H1 (cell line): ENCODE results near the gene COL19A1. TPM values are rescaled to one million over a fixed set of nuclear protein-coding genes. Genes with fewer than 3 reads are reported as not detected.

Experiments
- CTCF ChIA-PET: fragments of 300-600 bp; sonication (Branson Sonifier 250); formaldehyde crosslinking; loops from one replicate; lab custom pipeline; 2021; ENCODE audit not compliant: partially characterized antibody; lab: Charles Lee
- POLR2A ChIA-PET: fragments of 300-600 bp; sonication (Branson Sonifier 250); formaldehyde crosslinking; loops from one replicate; lab custom pipeline; 2021; ENCODE audit warnings: inconsistent platforms; ENCODE audit not compliant: partially characterized antibody; lab: Charles Lee
- DNase-seq, 2 experiments: peaks; one replicate each; pipeline versions ENCODE4 v3.0.0 to v3.0.0-alpha.2; 2010 to 2022; ENCODE audit warnings: low spot score in 2 of 2, low read depth in 1 of 2, mixed read lengths in 1 of 2
- FAIRE-seq: peaks from 2 replicates; lab custom pipeline; 2011; peaks lifted over from hg19 to GRCh38; lab: Jason Lieb, UNC
- H2AFZ ChIP-seq: 2 replicates; pipeline ENCODE4 v1.8.1; 2012; ENCODE audit warnings: low read length, inconsistent platforms
- H2AK5ac ChIP-seq: 2 replicates; pipeline ENCODE4 v1.6.1; 2013; ENCODE audit warnings: low read depth, low read length
- H2BK120ac ChIP-seq: replicated peaks from 2 replicates; pipeline ENCODE3; 2013; ENCODE audit warnings: low read depth, low read length, inconsistent platforms
- H2BK12ac ChIP-seq: 2 replicates; pipeline ENCODE4 v1.6.1; 2013; ENCODE audit warnings: low read depth, low read length
- H2BK15ac ChIP-seq: 2 replicates; pipeline ENCODE4 v1.6.1; 2013; ENCODE audit warnings: low read length
- H2BK20ac ChIP-seq: 2 replicates; pipeline ENCODE4 v1.6.1; 2013; ENCODE audit warnings: low read length
- H2BK5ac ChIP-seq: 2 replicates; pipeline ENCODE4 v1.6.1; 2013; ENCODE audit warnings: low read depth, low read length
- H3K14ac ChIP-seq: 2 replicates; pipeline ENCODE4 v1.6.1; 2013; ENCODE audit warnings: inconsistent platforms; ENCODE audit not compliant: insufficient read length
- H3K18ac ChIP-seq: 2 replicates; pipeline ENCODE4 v1.6.1; 2013; ENCODE audit warnings: low read length; ENCODE audit errors: extremely low read depth
- H3K23ac ChIP-seq: 2 replicates; pipeline ENCODE4 v1.6.1; 2013; ENCODE audit warnings: inconsistent platforms; ENCODE audit not compliant: insufficient read length
- H3K23me2 ChIP-seq: 2 replicates; pipeline ENCODE4 v1.6.1; 2013; ENCODE audit warnings: low read depth, low read length
- H3K27ac ChIP-seq: 2 replicates; pipeline ENCODE4 v1.6.1; 2011; ENCODE audit warnings: low read depth, low read length, inconsistent platforms
- H3K27me3 ChIP-seq, 4 experiments: replicated peaks in 1 of 4; 1 replicate in 1 of 4; 2 replicates in 3 of 4; pipeline versions ENCODE4 v1.6.1 to v1.8.1; 2011 to 2013; ENCODE audit warnings: low read length in 3 of 4, mild to moderate bottlenecking in 3 of 4, inconsistent platforms in 2 of 4, mixed read lengths in 2 of 4, moderate library complexity in 1 of 4; ENCODE audit not compliant: control insufficient read depth in 3 of 4, insufficient read depth in 3 of 4; ENCODE audit errors: extremely low read depth in 1 of 4
- H3K36me3 ChIP-seq, 4 experiments: 2 replicates each; pipeline versions ENCODE4 v1.6.1 to v1.8.1; 2011 to 2013; ENCODE audit warnings: mild to moderate bottlenecking in 4 of 4, low read length in 3 of 4, moderate library complexity in 2 of 4, control low read depth in 1 of 4, inconsistent platforms in 1 of 4; ENCODE audit not compliant: insufficient read depth in 4 of 4, control insufficient read depth in 2 of 4
- H3K4ac ChIP-seq: replicated peaks from 2 replicates; pipeline ENCODE3; 2013; ENCODE audit warnings: low read length, low read depth, mixed read lengths, inconsistent platforms; ENCODE audit not compliant: insufficient read length
- H3K4me1 ChIP-seq, 4 experiments: replicated peaks in 1 of 4; 1 replicate in 1 of 4; 2 replicates in 3 of 4; pipeline versions ENCODE4 v1.6.1 to v1.8.1; 2011 to 2013; ENCODE audit warnings: low read length in 3 of 4, inconsistent platforms in 2 of 4, mixed read lengths in 1 of 4; ENCODE audit not compliant: insufficient read depth in 4 of 4, control insufficient read depth in 3 of 4
- H3K4me2 ChIP-seq, 2 experiments: 2 replicates each; pipeline versions ENCODE4 v1.6.1 to v1.8.1; 2011 to 2013; ENCODE audit warnings: low read depth in 2 of 2, low read length in 2 of 2, control low read depth in 1 of 2, inconsistent platforms in 1 of 2, mild to moderate bottlenecking in 1 of 2; ENCODE audit not compliant: insufficient read depth in 1 of 2
- H3K4me3 ChIP-seq, 4 experiments: fragments of 200-600, 300-600 bp in 1 of 4; sonication (generic), shearing (Covaris generic), sonication (Bioruptor Twin) in 1 of 4; 2 replicates each; pipeline versions ENCODE4 v1.5.1 to v1.8.1; 2011 to 2016; ENCODE audit warnings: low read length in 4 of 4, low read depth in 3 of 4, control low read depth in 2 of 4, inconsistent platforms in 2 of 4, mild to moderate bottlenecking in 2 of 4, mixed read lengths in 1 of 4, moderate library complexity in 1 of 4; ENCODE audit not compliant: insufficient read depth in 2 of 4; ENCODE audit errors: extremely low read depth in 1 of 4
- H3K56ac ChIP-seq: replicated peaks from 2 replicates; pipeline ENCODE3; 2013; ENCODE audit warnings: low read depth, mild to moderate bottlenecking, mixed read lengths, low read length, inconsistent platforms; ENCODE audit not compliant: insufficient read length
- H3K79me1 ChIP-seq: 2 replicates; pipeline ENCODE4 v1.6.1; 2013; ENCODE audit warnings: low read depth, low read length, control low read depth
- H3K79me2 ChIP-seq, 2 experiments: 2 replicates each; pipeline versions ENCODE4 v1.6.1 to v1.8.1; 2012 to 2013; ENCODE audit warnings: low read length in 2 of 2, mild to moderate bottlenecking in 2 of 2, inconsistent platforms in 1 of 2; ENCODE audit not compliant: insufficient read depth in 2 of 2, control insufficient read depth in 1 of 2
- H3K9ac ChIP-seq, 4 experiments: replicated peaks in 1 of 4; 1 replicate in 1 of 4; 2 replicates in 3 of 4; pipeline versions ENCODE4 v1.6.1 to v1.8.1; 2011 to 2013; ENCODE audit warnings: low read depth in 3 of 4, low read length in 3 of 4, control low read depth in 2 of 4, mild to moderate bottlenecking in 2 of 4, moderate library complexity in 2 of 4, inconsistent platforms in 1 of 4; ENCODE audit errors: extremely low read depth in 1 of 4
- H3K9me3 ChIP-seq, 2 experiments: 2 replicates each; pipeline versions ENCODE4 v1.6.1 to v1.8.1; 2012 to 2013; ENCODE audit warnings: mild to moderate bottlenecking in 2 of 2, moderate library complexity in 2 of 2, control low read depth in 1 of 2, inconsistent platforms in 1 of 2, low read depth in 1 of 2, low read length in 1 of 2, mixed read lengths in 1 of 2; ENCODE audit not compliant: insufficient read depth in 2 of 2
- H4K20me1 ChIP-seq, 2 experiments: replicated peaks in 1 of 2; 2 replicates each; pipeline versions ENCODE3 to v1.8.1; 2011 to 2013; ENCODE audit warnings: inconsistent platforms in 2 of 2, low read length in 2 of 2, mild to moderate bottlenecking in 1 of 2; ENCODE audit not compliant: insufficient read depth in 2 of 2, control insufficient read depth in 1 of 2
- H4K5ac ChIP-seq: 2 replicates; pipeline ENCODE4 v1.6.1; 2013; ENCODE audit warnings: low read length, low read depth, mixed read lengths, inconsistent platforms; ENCODE audit not compliant: insufficient read length
- H4K8ac ChIP-seq: 2 replicates; pipeline ENCODE4 v1.8.0; 2013; ENCODE audit warnings: mild to moderate bottlenecking, moderate library complexity, low read length, inconsistent platforms; ENCODE audit not compliant: insufficient read depth; ENCODE audit errors: extremely low read depth
- H4K91ac ChIP-seq: replicated peaks from 2 replicates; pipeline ENCODE3; 2013; ENCODE audit warnings: low read length, mixed read lengths, inconsistent platforms; ENCODE audit not compliant: insufficient read length
- BRCA1 ChIP-seq: IDR thresholded peaks from 2 replicates; pipeline ENCODE4 v1.6.1; 2012; ENCODE audit warnings: low read depth, low read length, improper control_type of control experiment
- EP300 ChIP-seq, 2 experiments: IDR thresholded peaks; 1 replicate in 1 of 2; 2 replicates in 1 of 2; pipeline ENCODE4 v1.6.1; 2011 to 2012; ENCODE audit warnings: low read depth in 2 of 2, low read length in 2 of 2, mild to moderate bottlenecking in 2 of 2, borderline replicate concordance in 1 of 2, inconsistent platforms in 1 of 2, moderate library complexity in 1 of 2
- HDAC6 ChIP-seq: IDR thresholded peaks from one replicate; pipeline ENCODE4 v1.7.1; 2012; ENCODE audit warnings: low read depth, mild to moderate bottlenecking, inconsistent platforms, low read length, moderate library complexity
- KDM5A ChIP-seq: fragments of 200-600 bp; IDR thresholded peaks from 2 replicates; pipeline ENCODE4 v1.7.1; 2012; ENCODE audit warnings: mild to moderate bottlenecking, low read length, inconsistent platforms, mixed read lengths
- POLR2AphosphoS5 ChIP-seq: IDR thresholded peaks from 2 replicates; pipeline ENCODE4 v1.6.1; 2011; ENCODE audit warnings: low read depth, low read length
- POU5F1 ChIP-seq: IDR thresholded peaks from 2 replicates; pipeline ENCODE4 v1.6.1; 2011; ENCODE audit warnings: low read depth, mild to moderate bottlenecking, low read length, moderate library complexity
- SAP30 ChIP-seq: fragments of 300-600 bp; sonication (generic); IDR thresholded peaks from 2 replicates; pipeline ENCODE4 v1.7.1; 2012; ENCODE audit warnings: low read length, moderate library complexity, mild to moderate bottlenecking, inconsistent platforms; ENCODE audit not compliant: insufficient read depth, insufficient replicate concordance
- SIRT6 ChIP-seq: IDR thresholded peaks from one replicate; pipeline ENCODE4 v1.7.1; 2012; ENCODE audit warnings: low read length, inconsistent platforms
- ZNF274 ChIP-seq: IDR thresholded peaks from 2 replicates; pipeline ENCODE4 v1.7.0; 2012; ENCODE audit warnings: low read length, borderline replicate concordance; ENCODE audit errors: extremely low read depth
- WGBS, 2 experiments: shearing (Covaris generic) in 1 of 2; methylation state at CpG; one replicate each; pipeline versions ENCODE4 v1.1.6 to v1.1.7; 2013 to 2015; ENCODE audit warnings: low lambda C conversion rate in 2 of 2, mixed read lengths in 2 of 2, inconsistent platforms in 1 of 2, low coverage in 1 of 2, missing lambda C conversion rate in 1 of 2; ENCODE audit not compliant: insufficient replicate concordance in 2 of 2, insufficient coverage in 1 of 2, insufficient read length in 1 of 2; ENCODE audit errors: extremely low coverage in 1 of 2, missing lambda C conversion rate in 1 of 2; 5-methylcytosine and 5-hydroxymethylcytosine counted together
- polyA plus RNA-seq, 7 experiments: library from polyadenylated mRNA; depleted of rRNA in 3 of 7; stranded (reverse) in 5 of 7; unstranded in 2 of 7; fragments of >200 nt in 5 of 7; fragments of 200-250 nt in 2 of 7; gene quantifications; 1 replicate in 5 of 7; 2 replicates in 1 of 7; 4 replicates in 1 of 7; pipeline versions ENCODE4 v1.2.1 to v1.2.3, GENCODE V29; 2011 to 2013; ENCODE audit warnings: missing spikeins in 2 of 7, mixed read lengths in 2 of 7
- total RNA-seq: library from RNA; stranded (reverse); fragmentation: NEBNext Ultra II Directional; extraction: Animal tissue kit (Norgen Biotek cat#: 25700); gene quantifications from 2 replicates; pipeline ENCODE4 v1.2.1, GENCODE V29; 2021
- TF ChIP-seq, protein P1 (sequence below): IDR thresholded peaks from 2 replicates; pipeline ENCODE4 v1.6.1; 2011; ENCODE audit warnings: low read length, improper control_type of control experiment
- TF ChIP-seq, protein P2 (sequence below): IDR thresholded peaks from 2 replicates; pipeline ENCODE4 v1.6.1; 2012; ENCODE audit warnings: inconsistent platforms

The COL19A1 gene
- total and polyA plus RNA-seq, 2 of the 8 experiments (the other 6 are each of a cell fraction or from before 2014, with no cell fraction given), result not detected

DNA sequence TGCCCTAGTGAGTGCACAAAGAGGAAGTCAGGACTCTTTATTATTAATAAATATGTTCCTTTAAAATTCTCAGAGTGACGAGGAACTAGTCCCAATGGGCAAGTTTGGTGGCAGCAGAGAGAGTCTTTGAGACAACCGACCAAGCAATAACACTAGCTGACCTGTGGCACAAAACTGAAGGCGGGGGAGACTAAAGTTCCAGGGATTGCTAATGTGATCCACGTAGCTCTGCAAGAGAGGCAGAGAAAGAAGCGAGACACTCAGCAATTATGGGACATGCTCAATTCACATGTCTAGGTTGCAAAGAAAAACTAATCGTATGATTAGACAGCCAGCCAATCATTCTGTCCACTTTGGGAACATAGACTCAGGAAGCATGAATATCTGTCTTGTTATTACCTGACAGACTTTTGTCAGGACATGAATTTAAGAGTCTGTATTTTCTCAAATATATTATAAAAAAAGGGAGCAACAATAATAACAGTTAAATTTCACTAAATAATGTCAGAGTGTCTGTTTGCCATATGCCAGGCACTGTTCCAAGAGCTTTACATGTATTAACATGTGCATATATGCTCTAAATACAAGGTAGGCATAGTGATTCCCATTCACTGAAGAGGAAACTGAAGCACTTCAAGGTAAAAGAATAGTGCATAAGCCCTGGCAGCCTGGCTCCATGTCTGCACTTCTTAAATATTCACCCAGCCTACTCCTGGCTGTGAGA is 355.5 kb downstream of the COL19A1 start:
- H3K4ac ChIP-seq, result no peak overlapping the region
- no peaks in the 10 kb centered on the region for H3K79me1 ChIP-seq
- POLR2A ChIA-PET, result interaction anchor here (1.5 kb wide), 1 partner anchor 9 kb away, joined by 4 read pairs; no protein-coding TSS in a partner anchor
- no peak overlapping the region for H2BK20ac ChIP-seq
- no peak overlapping the region for H3K4me3 ChIP-seq
- no peaks in the 10 kb centered on the region for H3K23me2 ChIP-seq
- no peaks in the 10 kb centered on the region for H4K20me1 ChIP-seq
- no peaks in the 10 kb centered on the region for H3K27me3 ChIP-seq
- H3K4me1 ChIP-seq, result peaks cover 0 to under 1% (median 0%) of the 10 kb centered on the region in 4 experiments; a peak in 1 of 7 replicates
- no peak overlapping the region for H2BK120ac ChIP-seq
- H3K9me3 ChIP-seq, result no peaks in the 10 kb centered on the region
- no peak for DNase-seq
- no peak overlapping the region for H4K5ac ChIP-seq
- no peak overlapping the region for H3K56ac ChIP-seq
- H3K14ac ChIP-seq, result no peak overlapping the region
- no peak overlapping the region for H4K91ac ChIP-seq
- FAIRE-seq, result no peak
- no peak overlapping the region for H3K18ac ChIP-seq
- no peak overlapping the region for H3K9ac ChIP-seq
- no peaks in the 10 kb centered on the region for H3K79me2 ChIP-seq
- H2BK12ac ChIP-seq, result no peak overlapping the region
- WGBS, 2 experiments, result 92% methylated on average over 6 of the region's 6 CpGs; no CpG with 5 or more reads in 1 of the 2 experiments
- CTCF ChIA-PET, result interaction anchor here (0.8 to 6.9 kb wide), 37 partner anchors 7 to 792 kb away, joined by 3 to 149 read pairs (median 6); partner anchors contain the start of gene COL9A1
- no peak overlapping the region for H3K27ac ChIP-seq
- H3K23ac ChIP-seq, result no peak overlapping the region
- no peak overlapping the region for H2BK15ac ChIP-seq
- H3K36me3 ChIP-seq, result no peaks in the 10 kb centered on the region
- no peak overlapping the region for H4K8ac ChIP-seq
- H3K4me2 ChIP-seq, result no peak overlapping the region
- H2AFZ ChIP-seq, result no peak overlapping the region
- H2BK5ac ChIP-seq, result no peak overlapping the region
- H2AK5ac ChIP-seq, result no peak overlapping the region
- TF ChIP-seq EP300 (IDR thresholded peaks at IDR 0.05; ENCODE audit: borderline replicate concordance in 1 of 2, low read depth in 2 of 2, low read length in 2 of 2) (no peak), POLR2AphosphoS5 (no peak), SIRT6 (no peak), POU5F1 (no peak), HDAC6 (no peak), BRCA1 (no peak), ZNF274 (no peak), KDM5A (no peak), SAP30 (no peak)
- TF ChIP-seq, protein P1, sequence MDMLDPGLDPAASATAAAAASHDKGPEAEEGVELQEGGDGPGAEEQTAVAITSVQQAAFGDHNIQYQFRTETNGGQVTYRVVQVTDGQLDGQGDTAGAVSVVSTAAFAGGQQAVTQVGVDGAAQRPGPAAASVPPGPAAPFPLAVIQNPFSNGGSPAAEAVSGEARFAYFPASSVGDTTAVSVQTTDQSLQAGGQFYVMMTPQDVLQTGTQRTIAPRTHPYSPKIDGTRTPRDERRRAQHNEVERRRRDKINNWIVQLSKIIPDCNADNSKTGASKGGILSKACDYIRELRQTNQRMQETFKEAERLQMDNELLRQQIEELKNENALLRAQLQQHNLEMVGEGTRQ, result no peak
- TF ChIP-seq, protein P2, sequence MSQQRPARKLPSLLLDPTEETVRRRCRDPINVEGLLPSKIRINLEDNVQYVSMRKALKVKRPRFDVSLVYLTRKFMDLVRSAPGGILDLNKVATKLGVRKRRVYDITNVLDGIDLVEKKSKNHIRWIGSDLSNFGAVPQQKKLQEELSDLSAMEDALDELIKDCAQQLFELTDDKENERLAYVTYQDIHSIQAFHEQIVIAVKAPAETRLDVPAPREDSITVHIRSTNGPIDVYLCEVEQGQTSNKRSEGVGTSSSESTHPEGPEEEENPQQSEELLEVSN, result no peak
